Spleen (tissue), 7 donors: Measurements from ENCODE around the gene SIRT5.

Experiments used
- POLR2A ChIP-seq, 3 donors: fragments of 450-650 bp; IDR thresholded peaks; one replicate each; pipeline ENCODE4 v1.5.1; 2017; ENCODE audit warnings: antibody characterized with exemption in 3 of 3, mild to moderate bottlenecking in 1 of 3
- POLR2AphosphoS5 ChIP-seq, 3 donors: sonication (generic); formaldehyde crosslinking; IDR thresholded peaks; one replicate each; pipeline ENCODE4 v1.5.1; 2017; ENCODE audit warnings: antibody characterized with exemption in 3 of 3
- TF ChIP-seq, protein P1 (sequence below), 11 experiments: fragments of 200-600 bp in 7 of 11; fragments of 450-650 bp in 4 of 11; sonication (generic) in 4 of 11; IDR thresholded peaks in 8 of 11; conservative IDR thresholded peaks in 3 of 11; 1 replicate in 7 of 11; 2 replicates in 4 of 11; pipeline versions ENCODE4 v1.4.0 to v1.8.0; 2016 to 2021; ENCODE audit warnings: antibody characterized with exemption in 11 of 11, inconsistent platforms in 4 of 11, mild to moderate bottlenecking in 1 of 11
- donor health status: DM: no; HTN: no; CAD: no; lungs with moderate emphysema.
- donor health status: DM: no; HTN: no; CAD: no.
- donor health status: DM: no; HTN: no; CAD: no.

DNA sequence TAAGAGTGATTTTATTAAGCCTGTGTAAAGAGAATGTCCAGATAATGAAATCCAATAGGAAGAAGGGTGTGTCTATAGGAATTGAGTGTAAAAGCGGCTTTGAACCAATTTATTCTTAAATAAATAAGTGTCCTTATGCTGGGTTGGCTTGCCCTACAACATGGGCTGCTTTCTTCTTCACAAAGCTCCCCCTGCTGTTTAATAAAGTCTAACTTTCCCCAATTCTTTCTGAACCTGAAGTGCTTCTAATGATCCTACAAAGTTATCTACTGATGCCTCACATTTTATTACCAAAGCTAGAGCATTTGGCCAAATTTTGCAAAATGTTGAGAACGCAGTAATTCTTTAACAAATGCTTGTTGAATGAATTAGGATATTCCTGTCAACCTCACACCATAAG, 36.3 kb upstream of the SIRT5 start:
- TF ChIP-seq POLR2AphosphoS5 (IDR thresholded peaks at IDR 0.05) (no peak), POLR2A (IDR thresholded peaks at IDR 0.05) (no peak)
- TF ChIP-seq, protein P1, sequence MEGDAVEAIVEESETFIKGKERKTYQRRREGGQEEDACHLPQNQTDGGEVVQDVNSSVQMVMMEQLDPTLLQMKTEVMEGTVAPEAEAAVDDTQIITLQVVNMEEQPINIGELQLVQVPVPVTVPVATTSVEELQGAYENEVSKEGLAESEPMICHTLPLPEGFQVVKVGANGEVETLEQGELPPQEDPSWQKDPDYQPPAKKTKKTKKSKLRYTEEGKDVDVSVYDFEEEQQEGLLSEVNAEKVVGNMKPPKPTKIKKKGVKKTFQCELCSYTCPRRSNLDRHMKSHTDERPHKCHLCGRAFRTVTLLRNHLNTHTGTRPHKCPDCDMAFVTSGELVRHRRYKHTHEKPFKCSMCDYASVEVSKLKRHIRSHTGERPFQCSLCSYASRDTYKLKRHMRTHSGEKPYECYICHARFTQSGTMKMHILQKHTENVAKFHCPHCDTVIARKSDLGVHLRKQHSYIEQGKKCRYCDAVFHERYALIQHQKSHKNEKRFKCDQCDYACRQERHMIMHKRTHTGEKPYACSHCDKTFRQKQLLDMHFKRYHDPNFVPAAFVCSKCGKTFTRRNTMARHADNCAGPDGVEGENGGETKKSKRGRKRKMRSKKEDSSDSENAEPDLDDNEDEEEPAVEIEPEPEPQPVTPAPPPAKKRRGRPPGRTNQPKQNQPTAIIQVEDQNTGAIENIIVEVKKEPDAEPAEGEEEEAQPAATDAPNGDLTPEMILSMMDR (IDR thresholded peaks at IDR 0.05 in 8 of 11, conservative IDR thresholded peaks at IDR 0.05 in 3 of 11), result peak; percentile 11 to 62 (median 48)
